HEK293 (cell line): ENCODE measurements around the gene MS4A15.
"Not testable (repeated sequence)": the region's sequence is repeated elsewhere in the genome, so short reads cannot be mapped to it uniquely, and the experiment has no call there.

ENCODE experiments used
- CTCF ChIA-PET: fragments of 350-600 bp; formaldehyde crosslinking; extraction: SDS; loops from one replicate; lab custom pipeline; 2021; ENCODE audit warnings: antibody characterized with exemption; lab: Yijun Ruan, JAX
- POLR2A ChIA-PET: fragments of 300-600 bp; formaldehyde crosslinking; extraction: SDS; loops from one replicate; lab custom pipeline; 2020; ENCODE audit warnings: antibody characterized with exemption, inconsistent platforms; lab: Yijun Ruan, JAX
- H3K27ac ChIP-seq: fragments of 200-500 bp; sonication (Bioruptor generic); 2 replicates; pipeline ENCODE4 v1.5.1; 2014; ENCODE audit warnings: low read depth, low read length, control low read depth, inconsistent platforms; ENCODE audit errors: extremely low read depth
- H3K36me3 ChIP-seq, 2 experiments: fragments of 200-500 bp in 1 of 2; sonication (Bioruptor generic) in 1 of 2; 1 replicate in 1 of 2; 2 replicates in 1 of 2; pipeline ENCODE4 v1.5.1; 2014 to 2017; ENCODE audit warnings: inconsistent platforms in 2 of 2, low read length in 2 of 2; ENCODE audit not compliant: control insufficient read depth in 2 of 2, insufficient read depth in 1 of 2
- H3K4me1 ChIP-seq: fragments of 200-500 bp; sonication (Bioruptor generic); 2 replicates; pipeline ENCODE4 v1.5.1; 2014; ENCODE audit warnings: mild to moderate bottlenecking, low read length, inconsistent platforms; ENCODE audit not compliant: control insufficient read depth, insufficient read depth
- H3K4me3 ChIP-seq: 2 replicates; pipeline ENCODE4 v1.5.1; 2011; ENCODE audit warnings: low read depth, mild to moderate bottlenecking, control low read depth, low read length, moderate library complexity
- H3K9me3 ChIP-seq: fragments of 200-500 bp; sonication (Bioruptor generic); 2 replicates; pipeline ENCODE4 v1.5.1; 2014; ENCODE audit warnings: low read depth, low read length, inconsistent platforms; ENCODE audit not compliant: control insufficient read depth, insufficient read depth
- AEBP2 ChIP-seq: fragments of 450-650 bp; formaldehyde crosslinking; IDR thresholded peaks from 2 replicates; pipeline ENCODE4 v1.5.1; 2016; ENCODE audit warnings: missing biosample characterization, missing genetic modification characterization, borderline replicate concordance
- GLI2 ChIP-seq: fragments of 450-650 bp; formaldehyde crosslinking; IDR thresholded peaks from 2 replicates; pipeline ENCODE4; 2017; ENCODE audit warnings: missing biosample characterization, missing genetic modification characterization, low read depth, borderline replicate concordance
- MZF1 ChIP-seq: fragments of 450-650 bp; formaldehyde crosslinking; IDR thresholded peaks from 2 replicates; pipeline ENCODE4 v1.5.1; 2017; ENCODE audit warnings: missing biosample characterization, missing genetic modification characterization, borderline replicate concordance
- YY2 ChIP-seq: fragments of 450-650 bp; formaldehyde crosslinking; IDR thresholded peaks from 2 replicates; pipeline ENCODE4 v1.5.1; 2016; ENCODE audit warnings: missing biosample characterization, missing genetic modification characterization
- ZBTB21 ChIP-seq: fragments of 450-650 bp; formaldehyde crosslinking; IDR thresholded peaks from 2 replicates; pipeline ENCODE4 v1.5.1; 2017; ENCODE audit warnings: missing biosample characterization, missing genetic modification characterization
- ZBTB49 ChIP-seq: fragments of 450-650 bp; formaldehyde crosslinking; IDR thresholded peaks from 2 replicates; pipeline ENCODE4 v1.5.1; 2016; ENCODE audit warnings: missing biosample characterization, missing genetic modification characterization, low read depth
- ZFP37 ChIP-seq: fragments of 450-650 bp; formaldehyde crosslinking; IDR thresholded peaks from 2 replicates; pipeline ENCODE4 v1.5.1; 2016; ENCODE audit warnings: missing biosample characterization, missing genetic modification characterization
- ZNF121 ChIP-seq: fragments of 450-650 bp; formaldehyde crosslinking; IDR thresholded peaks from 2 replicates; pipeline ENCODE4 v1.5.1; 2016; ENCODE audit warnings: missing biosample characterization, missing genetic modification characterization
- ZNF18 ChIP-seq: fragments of 450-650 bp; formaldehyde crosslinking; IDR thresholded peaks from 2 replicates; pipeline ENCODE4 v1.5.1; 2016; ENCODE audit warnings: missing biosample characterization, missing genetic modification characterization
- ZNF266 ChIP-seq: fragments of 450-650 bp; formaldehyde crosslinking; IDR thresholded peaks from 2 replicates; pipeline ENCODE4 v1.5.1; 2016; ENCODE audit warnings: missing biosample characterization, missing genetic modification characterization, low read depth
- ZNF274 ChIP-seq, 2 experiments: fragments of 200-500 bp in 1 of 2; fragments of 450-650 bp in 1 of 2; sonication (Bioruptor generic) in 1 of 2; formaldehyde crosslinking in 1 of 2; IDR thresholded peaks; 2 replicates each; pipeline versions ENCODE4 v1.5.1 to v1.6.1; 2014 to 2016; ENCODE audit warnings: borderline replicate concordance in 1 of 2, inconsistent platforms in 1 of 2, low read length in 1 of 2, missing biosample characterization in 1 of 2, missing genetic modification characterization in 1 of 2
- ZNF324 ChIP-seq: fragments of 450-650 bp; formaldehyde crosslinking; IDR thresholded peaks from 2 replicates; pipeline ENCODE4 v1.5.1; 2016; ENCODE audit warnings: missing biosample characterization, missing genetic modification characterization
- ZNF473 ChIP-seq: fragments of 450-650 bp; formaldehyde crosslinking; IDR thresholded peaks from 2 replicates; pipeline ENCODE4 v1.5.1; 2017; ENCODE audit warnings: missing biosample characterization, missing genetic modification characterization
- ZNF610 ChIP-seq: fragments of 450-650 bp; formaldehyde crosslinking; IDR thresholded peaks from 2 replicates; pipeline ENCODE4 v1.5.1; 2016; ENCODE audit warnings: missing biosample characterization, missing genetic modification characterization, borderline replicate concordance
- ZNF645 ChIP-seq: fragments of 450-650 bp; formaldehyde crosslinking; IDR thresholded peaks from 2 replicates; pipeline ENCODE4; 2016; ENCODE audit warnings: missing biosample characterization, missing genetic modification characterization
- ZNF677 ChIP-seq: fragments of 450-650 bp; IDR thresholded peaks from 2 replicates; pipeline ENCODE4 v1.5.0; 2018; ENCODE audit warnings: missing biosample characterization, mild to moderate bottlenecking, missing genetic modification characterization, moderate library complexity
- ZNF707 ChIP-seq: fragments of 450-650 bp; formaldehyde crosslinking; IDR thresholded peaks from 2 replicates; pipeline ENCODE4 v1.5.1; 2016; ENCODE audit warnings: missing biosample characterization, missing genetic modification characterization
- ZNF768 ChIP-seq: fragments of 450-650 bp; formaldehyde crosslinking; IDR thresholded peaks from 2 replicates; pipeline ENCODE4 v1.5.1; 2018; ENCODE audit warnings: missing biosample characterization, mild to moderate bottlenecking, missing genetic modification characterization
- ZNF776 ChIP-seq: fragments of 450-650 bp; formaldehyde crosslinking; IDR thresholded peaks from 2 replicates; pipeline ENCODE4 v1.5.0; 2017; ENCODE audit warnings: missing biosample characterization, missing genetic modification characterization, borderline replicate concordance
- ZNF837 ChIP-seq: fragments of 450-650 bp; formaldehyde crosslinking; IDR thresholded peaks from 2 replicates; pipeline ENCODE4 v1.5.1; 2016; ENCODE audit warnings: missing biosample characterization, missing genetic modification characterization
- ZSCAN16 ChIP-seq: fragments of 450-650 bp; formaldehyde crosslinking; IDR thresholded peaks from 2 replicates; pipeline ENCODE4 v1.5.1; 2016; ENCODE audit warnings: missing biosample characterization, missing genetic modification characterization
- ZSCAN5A ChIP-seq: fragments of 450-650 bp; formaldehyde crosslinking; IDR thresholded peaks from 2 replicates; pipeline ENCODE4 v1.5.1; 2016; ENCODE audit warnings: missing biosample characterization, missing genetic modification characterization

The MS4A15 gene

GRCh38 chr11:60710482-60710881 is 46.2 kb upstream of the MS4A15 start (continued):
- no peak for TF ChIP-seq MZF1 (tag by site-specific recombination)
- TF ChIP-seq ZNF473 (tag by site-specific recombination): no peak
- no peak for TF ChIP-seq AEBP2
- no peak for TF ChIP-seq ZNF610 (tag by site-specific recombination)
- no peak for TF ChIP-seq ZNF707 (tag by site-specific recombination)
- no peak for TF ChIP-seq ZNF776 (tag by site-specific recombination)
- no peak for TF ChIP-seq ZNF121 (tag by site-specific recombination)
- TF ChIP-seq, all 188 proteins: peak for 0

- POLR2A ChIA-PET: no interaction called here
- CTCF ChIA-PET: interaction anchor here (0.5 to 0.9 kb wide), 2 partner anchors 10 to 35 kb away, joined by 5 read pairs; no protein-coding TSS in a partner anchor
These were observed 45.4 kb upstream of the MS4A15 start for GRCh38 chr11:60711276-60711675.

GRCh38 chr11:60713423-60713822 is 43.2 kb upstream of the MS4A15 start:
- POLR2A ChIA-PET, H3K27ac ChIP-seq, CTCF ChIA-PET, H3K4me1 ChIP-seq, H3K4me3 ChIP-seq, H3K36me3 ChIP-seq, H3K9me3 ChIP-seq: not testable (repeated sequence)

More at GRCh38 chr11:60711276-60711675, 45.4 kb upstream of the MS4A15 start:
- no peak for TF ChIP-seq ZFP37 (tag by site-specific recombination)
- no peak for TF ChIP-seq ZNF837 (tag by site-specific recombination)
- no peak for TF ChIP-seq ZNF266 (tag by site-specific recombination)
- no peaks in the 10 kb centered on the region for H3K36me3 ChIP-seq
- no peaks in the 10 kb centered on the region for H3K9me3 ChIP-seq
- no peak overlapping the region for H3K27ac ChIP-seq
- no peaks in the 10 kb centered on the region for H3K4me1 ChIP-seq
- H3K4me3 ChIP-seq: no peak overlapping the region

GRCh38 chr11:60717956-60718355 is 38.7 kb upstream of the MS4A15 start:
- H3K4me1 ChIP-seq: no peaks in the 10 kb centered on the region
- no peak overlapping the region for H3K27ac ChIP-seq
- POLR2A ChIA-PET: no interaction called here
- no peaks in the 10 kb centered on the region for H3K36me3 ChIP-seq
- no peaks in the 10 kb centered on the region for H3K9me3 ChIP-seq
- CTCF ChIA-PET: interaction anchor here (0.6 to 0.7 kb wide), 2 partner anchors 362 to 903 kb away, joined by 3 to 4 read pairs; no protein-coding TSS in a partner anchor
- H3K4me3 ChIP-seq: no peak overlapping the region
- TF ChIP-seq ZBTB21 (tag by site-specific recombination): no peak
- TF ChIP-seq YY2 (tag by site-specific recombination): no peak
- no peak for TF ChIP-seq ZNF324 (tag by site-specific recombination)
- TF ChIP-seq ZNF677 (tag by site-specific recombination): no peak
- TF ChIP-seq GLI2 (tag by site-specific recombination): no peak
- TF ChIP-seq ZNF768 (tag by site-specific recombination): no peak
- no peak for TF ChIP-seq ZSCAN16 (tag by site-specific recombination)
- TF ChIP-seq ZNF645 (tag by site-specific recombination): no peak
- TF ChIP-seq ZNF274 (IDR thresholded peaks at IDR 0.05; ENCODE audit: low read length): no peak
- no peak for TF ChIP-seq ZNF274 (tag by site-specific recombination; IDR thresholded peaks at IDR 0.05; ENCODE audit: borderline replicate concordance)
- no peak for TF ChIP-seq ZNF18
- TF ChIP-seq ZBTB49 (tag by site-specific recombination): no peak
- TF ChIP-seq ZSCAN5A (tag by site-specific recombination): no peak
